ENCODE results near the gene ABCB1. TPM values are rescaled to one million over a fixed set of nuclear protein-coding genes. Genes with fewer than 3 reads are reported as not detected.
A peak's percentile ranks its signal among the peaks of the same experiment; 100 is the strongest.

ABCB1 gene
- total and polyA plus RNA-seq, 2 of the 13 experiments (the other 11 are each of a cell fraction or from before 2014, with no cell fraction given), result 42.8 to 52.6 TPM

DNA sequence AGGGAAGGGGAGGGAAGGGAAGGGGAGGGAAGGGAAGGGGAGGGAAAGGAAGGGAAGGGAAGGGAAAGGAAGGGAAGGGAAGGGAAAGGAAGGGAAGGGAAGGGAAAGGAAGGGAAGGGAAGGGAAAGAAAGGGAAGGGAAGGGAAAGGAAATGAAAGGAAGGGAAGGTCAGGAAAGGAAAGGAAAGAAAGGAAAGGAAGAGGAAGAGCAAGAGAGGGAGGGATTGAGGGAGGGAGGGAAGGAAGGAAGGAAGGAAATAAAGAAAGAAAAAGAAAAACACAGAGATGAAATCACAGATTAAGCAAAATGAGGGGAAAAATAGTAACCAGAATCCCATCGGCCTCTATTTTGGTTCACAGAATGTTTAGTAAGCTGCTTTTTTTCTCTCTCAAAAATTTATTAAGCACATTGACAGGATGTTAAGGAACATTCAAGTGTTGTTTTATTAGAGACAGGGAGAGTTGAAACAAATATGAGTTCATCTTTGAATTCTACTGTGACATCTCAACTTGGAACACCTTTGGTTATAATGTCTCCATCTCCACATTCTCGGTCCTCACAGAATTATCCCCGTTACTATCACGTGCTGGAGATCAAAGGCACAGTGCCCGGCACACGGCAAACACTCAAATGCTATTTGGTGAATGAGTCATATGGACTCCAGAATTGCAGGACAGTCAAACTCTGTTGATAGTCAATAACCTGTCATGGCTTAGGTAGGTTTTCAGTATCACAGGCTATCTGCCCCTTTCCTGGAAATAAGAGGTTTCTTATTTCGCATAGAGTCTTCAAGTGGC is 52.4 kb downstream of the ABCB1 start (continued):
- TF ChIP-seq ZNF547 (CRISPR knock-in tag; IDR thresholded peaks at IDR 0.05), result no peak
- no peak for TF ChIP-seq AKAP8 (CRISPR knock-in tag; IDR thresholded peaks at IDR 0.05)
- TF ChIP-seq CHD2 (IDR thresholded peaks at IDR 0.05; ENCODE audit: low read depth, low read length), result no peak
- no peak for TF ChIP-seq ZFP62 (CRISPR knock-in tag; IDR thresholded peaks at IDR 0.05)
- TF ChIP-seq IKZF1 (IDR thresholded peaks at IDR 0.05), result no peak
- TF ChIP-seq TARDBP (CRISPR knock-in tag; IDR thresholded peaks at IDR 0.05), result 0 out of 2 replicates have a peak, but pooled peaks have one; percentile 44
- TF ChIP-seq, protein P1, sequence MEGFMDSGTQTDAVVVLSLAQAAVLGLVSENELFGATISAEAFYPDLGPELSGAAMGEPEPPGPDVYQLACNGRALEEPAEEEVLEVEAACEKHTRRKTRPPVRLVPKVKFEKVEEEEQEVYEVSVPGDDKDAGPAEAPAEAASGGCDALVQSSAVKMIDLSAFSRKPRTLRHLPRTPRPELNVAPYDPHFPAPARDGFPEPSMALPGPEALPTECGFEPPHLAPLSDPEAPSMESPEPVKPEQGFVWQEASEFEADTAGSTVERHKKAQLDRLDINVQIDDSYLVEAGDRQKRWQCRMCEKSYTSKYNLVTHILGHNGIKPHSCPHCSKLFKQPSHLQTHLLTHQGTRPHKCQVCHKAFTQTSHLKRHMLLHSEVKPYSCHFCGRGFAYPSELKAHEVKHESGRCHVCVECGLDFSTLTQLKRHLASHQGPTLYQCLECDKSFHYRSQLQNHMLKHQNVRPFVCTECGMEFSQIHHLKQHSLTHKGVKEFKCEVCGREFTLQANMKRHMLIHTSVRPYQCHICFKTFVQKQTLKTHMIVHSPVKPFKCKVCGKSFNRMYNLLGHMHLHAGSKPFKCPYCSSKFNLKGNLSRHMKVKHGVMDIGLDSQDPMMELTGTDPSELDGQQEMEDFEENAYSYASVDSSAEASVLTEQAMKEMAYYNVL (CRISPR knock-in tag; IDR thresholded peaks at IDR 0.05; ENCODE audit: borderline replicate concordance), result no peak
- TF ChIP-seq ZNF232 (CRISPR knock-in tag; IDR thresholded peaks at IDR 0.05; ENCODE audit: borderline replicate concordance), result no peak
- TF ChIP-seq, protein P2, sequence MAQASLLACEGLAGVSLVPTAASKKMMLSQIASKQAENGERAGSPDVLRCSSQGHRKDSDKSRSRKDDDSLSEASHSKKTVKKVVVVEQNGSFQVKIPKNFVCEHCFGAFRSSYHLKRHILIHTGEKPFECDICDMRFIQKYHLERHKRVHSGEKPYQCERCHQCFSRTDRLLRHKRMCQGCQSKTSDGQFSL (CRISPR knock-in tag; IDR thresholded peaks at IDR 0.05), result no peak
- TF ChIP-seq REXO4 (CRISPR knock-in tag; IDR thresholded peaks at IDR 0.05; ENCODE audit: borderline replicate concordance), result no peak
- no peak for TF ChIP-seq NR2C2 (CRISPR knock-in tag; IDR thresholded peaks at IDR 0.05; ENCODE audit: borderline replicate concordance)
- TF ChIP-seq, protein P3, sequence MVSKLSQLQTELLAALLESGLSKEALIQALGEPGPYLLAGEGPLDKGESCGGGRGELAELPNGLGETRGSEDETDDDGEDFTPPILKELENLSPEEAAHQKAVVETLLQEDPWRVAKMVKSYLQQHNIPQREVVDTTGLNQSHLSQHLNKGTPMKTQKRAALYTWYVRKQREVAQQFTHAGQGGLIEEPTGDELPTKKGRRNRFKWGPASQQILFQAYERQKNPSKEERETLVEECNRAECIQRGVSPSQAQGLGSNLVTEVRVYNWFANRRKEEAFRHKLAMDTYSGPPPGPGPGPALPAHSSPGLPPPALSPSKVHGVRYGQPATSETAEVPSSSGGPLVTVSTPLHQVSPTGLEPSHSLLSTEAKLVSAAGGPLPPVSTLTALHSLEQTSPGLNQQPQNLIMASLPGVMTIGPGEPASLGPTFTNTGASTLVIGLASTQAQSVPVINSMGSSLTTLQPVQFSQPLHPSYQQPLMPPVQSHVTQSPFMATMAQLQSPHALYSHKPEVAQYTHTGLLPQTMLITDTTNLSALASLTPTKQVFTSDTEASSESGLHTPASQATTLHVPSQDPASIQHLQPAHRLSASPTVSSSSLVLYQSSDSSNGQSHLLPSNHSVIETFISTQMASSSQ (IDR thresholded peaks at IDR 0.05; ENCODE audit: low read depth), result peak; percentile 35; the same call in 1 of the 2 replicates
- TF ChIP-seq, protein P3 (CRISPR knock-in tag; IDR thresholded peaks at IDR 0.05; ENCODE audit: borderline replicate concordance), result no peak
- TF ChIP-seq ZNF749 (CRISPR knock-in tag; IDR thresholded peaks at IDR 0.05; ENCODE audit: borderline replicate concordance), result no peak
- TF ChIP-seq, protein P4, sequence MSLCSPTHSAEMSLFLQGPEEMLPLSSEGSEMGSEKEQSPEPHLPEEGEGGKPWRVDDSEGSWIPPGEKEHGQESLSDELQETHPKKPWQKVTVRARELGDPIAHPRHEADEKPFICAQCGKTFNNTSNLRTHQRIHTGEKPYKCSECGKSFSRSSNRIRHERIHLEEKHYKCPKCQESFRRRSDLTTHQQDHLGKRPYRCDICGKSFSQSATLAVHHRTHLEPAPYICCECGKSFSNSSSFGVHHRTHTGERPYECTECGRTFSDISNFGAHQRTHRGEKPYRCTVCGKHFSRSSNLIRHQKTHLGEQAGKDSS (CRISPR knock-in tag; IDR thresholded peaks at IDR 0.05; ENCODE audit: borderline replicate concordance, low read depth), result no peak
- TF ChIP-seq SMC3 (IDR thresholded peaks at IDR 0.05; ENCODE audit: low read length), result no peak
- no peak for TF ChIP-seq DR1 (CRISPR knock-in tag; IDR thresholded peaks at IDR 0.05)
- TF ChIP-seq ARID2 (CRISPR knock-in tag; IDR thresholded peaks at IDR 0.05; ENCODE audit: borderline replicate concordance), result no peak
- TF ChIP-seq HOXD1 (CRISPR knock-in tag; IDR thresholded peaks at IDR 0.05), result no peak
- TF ChIP-seq, protein P5, sequence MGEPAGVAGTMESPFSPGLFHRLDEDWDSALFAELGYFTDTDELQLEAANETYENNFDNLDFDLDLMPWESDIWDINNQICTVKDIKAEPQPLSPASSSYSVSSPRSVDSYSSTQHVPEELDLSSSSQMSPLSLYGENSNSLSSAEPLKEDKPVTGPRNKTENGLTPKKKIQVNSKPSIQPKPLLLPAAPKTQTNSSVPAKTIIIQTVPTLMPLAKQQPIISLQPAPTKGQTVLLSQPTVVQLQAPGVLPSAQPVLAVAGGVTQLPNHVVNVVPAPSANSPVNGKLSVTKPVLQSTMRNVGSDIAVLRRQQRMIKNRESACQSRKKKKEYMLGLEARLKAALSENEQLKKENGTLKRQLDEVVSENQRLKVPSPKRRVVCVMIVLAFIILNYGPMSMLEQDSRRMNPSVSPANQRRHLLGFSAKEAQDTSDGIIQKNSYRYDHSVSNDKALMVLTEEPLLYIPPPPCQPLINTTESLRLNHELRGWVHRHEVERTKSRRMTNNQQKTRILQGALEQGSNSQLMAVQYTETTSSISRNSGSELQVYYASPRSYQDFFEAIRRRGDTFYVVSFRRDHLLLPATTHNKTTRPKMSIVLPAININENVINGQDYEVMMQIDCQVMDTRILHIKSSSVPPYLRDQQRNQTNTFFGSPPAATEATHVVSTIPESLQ (CRISPR knock-in tag; conservative IDR thresholded peaks at IDR 0.05), result no peak
